GM20431 (cell line): ENCODE measurements around the gene GPRC5B.

Source experiments
- in situ Hi-C: fragments of 300-500 bp; cut with MseI, MboI; formaldehyde crosslinking; loops from one replicate; pipeline ENCODE4 v1.15.0; 2020; ENCODE audit warnings: low sequenced_read_pairs; ENCODE audit not compliant: unreplicated experiment

The GPRC5B gene

GRCh38 chr16:19829844-19830692 lies 54.6 kb downstream of the GPRC5B start:
- in situ Hi-C loops, result no loop called here

- in situ Hi-C loops, result no loop called here
Measured at GRCh38 chr16:19824216-19824615, 60.4 kb downstream of the GPRC5B start.

GRCh38 chr16:19823322-19823721 lies 61.3 kb downstream of the GPRC5B start:
- in situ Hi-C loops, result no loop called here

DNA sequence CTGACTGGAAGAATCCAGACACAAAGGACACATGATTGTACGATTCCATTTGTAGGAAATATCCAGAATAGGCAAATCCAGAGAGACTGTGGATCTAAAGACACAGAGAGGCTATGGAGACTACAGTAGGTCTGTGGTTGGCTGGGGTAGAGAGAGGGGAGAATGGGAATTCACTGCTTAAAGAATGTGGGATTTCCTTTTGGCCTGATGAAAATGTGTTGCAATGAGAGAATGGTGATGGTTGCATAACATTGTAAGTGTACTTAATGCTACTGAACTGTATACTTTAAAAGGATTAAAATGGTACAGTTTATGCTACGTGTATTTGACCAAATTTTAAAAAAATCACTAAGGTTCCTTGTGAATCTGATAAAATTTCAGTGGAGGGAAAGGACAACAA lies 62.1 kb downstream of the GPRC5B start:
- in situ Hi-C loops, result no loop called here

GRCh38 chr16:19817875-19818274 lies 66.8 kb downstream of the GPRC5B start:
- in situ Hi-C loops, result no loop called here

DNA sequence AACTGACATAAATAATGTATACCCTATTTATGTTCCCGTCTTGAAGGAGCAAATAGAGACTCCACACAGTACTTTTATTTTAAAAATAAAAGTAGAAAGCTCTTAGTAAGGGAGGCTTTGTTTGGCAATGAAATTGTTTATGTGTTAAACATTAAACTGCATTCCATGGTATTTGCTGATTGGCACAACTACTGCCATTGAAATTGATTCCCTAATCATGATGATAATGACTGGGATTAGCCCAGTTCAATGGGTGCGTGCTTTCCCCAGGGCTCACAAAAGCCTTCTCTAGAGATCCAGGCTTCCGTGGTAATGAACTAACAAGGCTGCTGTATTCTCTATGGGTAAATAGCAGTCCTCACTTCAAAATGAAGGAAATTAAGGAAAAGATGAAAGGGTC lies 67.5 kb downstream of the GPRC5B start:
- in situ Hi-C loops, result no loop called here

GRCh38 chr16:19815418-19815817 lies 69.2 kb downstream of the GPRC5B start:
- in situ Hi-C loops, result no loop called here

GRCh38 chr16:19812986-19813385 lies 71.7 kb downstream of the GPRC5B start:
- in situ Hi-C loops, result no loop called here

DNA sequence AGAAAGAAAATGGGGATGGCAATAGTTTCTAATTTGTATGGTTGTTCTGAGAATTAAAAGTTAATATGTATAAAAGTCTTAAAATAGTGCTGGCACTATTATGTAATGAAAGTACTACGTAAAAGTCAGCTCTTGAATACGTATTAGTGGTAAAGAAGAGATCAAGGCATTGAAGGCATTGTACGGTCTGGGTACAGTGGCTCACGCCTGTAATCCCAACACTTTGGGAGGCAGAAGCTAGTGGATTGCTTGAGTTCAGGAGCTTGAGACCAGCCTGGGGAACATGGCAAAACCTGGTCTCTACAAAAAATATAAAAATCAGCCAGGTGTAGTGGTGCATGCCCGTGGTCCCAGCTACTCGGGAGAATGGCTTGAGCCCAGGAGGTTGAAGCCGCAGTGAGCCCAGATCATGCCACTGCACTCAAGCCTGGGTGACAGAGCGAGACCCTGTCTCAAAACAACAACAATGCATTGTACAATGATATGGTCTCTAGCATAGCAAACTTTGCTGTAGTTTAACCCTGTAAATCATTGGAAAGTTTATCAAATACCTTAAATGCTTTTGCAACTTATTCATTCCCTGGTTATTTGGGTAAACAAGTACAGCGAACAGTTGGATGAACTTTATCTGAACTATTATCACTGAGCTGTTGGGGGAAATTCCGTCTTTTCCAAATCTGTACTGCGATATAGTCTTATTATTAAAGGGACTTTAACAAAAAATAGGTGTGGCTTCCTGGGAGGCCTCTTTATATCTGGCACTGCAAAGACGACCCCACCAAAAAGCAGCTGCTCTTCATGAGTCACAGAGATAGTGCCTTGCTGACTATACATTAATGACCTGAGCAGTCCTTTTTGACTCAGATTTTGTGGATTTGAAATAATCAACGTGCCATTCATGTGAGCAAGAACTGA lies 73.6 kb downstream of the GPRC5B start:
- in situ Hi-C loops, result no loop called here

GRCh38 chr16:19809693-19810092 lies 75.0 kb downstream of the GPRC5B start:
- in situ Hi-C loops, result no loop called here

- in situ Hi-C loops, result no loop called here
Measured at GRCh38 chr16:19809121-19809635, 75.5 kb downstream of the GPRC5B start.

- in situ Hi-C loops, result no loop called here
Measured at GRCh38 chr16:19808061-19808641, 76.5 kb downstream of the GPRC5B start.
